GM12873 (cell line): Measurements from ENCODE around the gene PRSS1.

Experiments used
- TF ChIP-seq, protein P1 (sequence below): IDR thresholded peaks from 2 replicates; pipeline ENCODE4 v1.5.1; 2012; ENCODE audit warnings: low read depth, mild to moderate bottlenecking, moderate library complexity, low read length, control low read depth; ENCODE audit not compliant: insufficient read depth; ENCODE audit errors: missing control alignments

The PRSS1 gene

DNA sequence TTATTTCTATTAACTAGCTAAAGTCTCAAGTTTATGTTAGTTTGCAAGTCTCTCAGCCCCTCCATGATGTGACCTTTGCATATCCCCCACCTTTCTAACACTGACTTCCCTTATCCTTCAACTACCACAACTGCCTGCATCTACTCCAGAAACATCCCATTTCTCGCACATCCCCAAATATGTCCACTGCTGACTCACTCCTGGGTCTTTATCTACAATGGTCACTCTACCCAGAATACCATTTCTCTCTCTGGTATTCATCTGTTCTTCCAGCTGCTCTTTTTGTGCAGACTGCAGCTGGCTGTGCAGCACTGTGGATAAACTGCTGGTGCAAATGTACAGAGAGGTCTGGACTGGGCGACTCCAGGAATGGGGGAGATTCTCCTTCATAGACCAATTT is 32.7 kb upstream of the PRSS1 start:
- TF ChIP-seq, protein P1, sequence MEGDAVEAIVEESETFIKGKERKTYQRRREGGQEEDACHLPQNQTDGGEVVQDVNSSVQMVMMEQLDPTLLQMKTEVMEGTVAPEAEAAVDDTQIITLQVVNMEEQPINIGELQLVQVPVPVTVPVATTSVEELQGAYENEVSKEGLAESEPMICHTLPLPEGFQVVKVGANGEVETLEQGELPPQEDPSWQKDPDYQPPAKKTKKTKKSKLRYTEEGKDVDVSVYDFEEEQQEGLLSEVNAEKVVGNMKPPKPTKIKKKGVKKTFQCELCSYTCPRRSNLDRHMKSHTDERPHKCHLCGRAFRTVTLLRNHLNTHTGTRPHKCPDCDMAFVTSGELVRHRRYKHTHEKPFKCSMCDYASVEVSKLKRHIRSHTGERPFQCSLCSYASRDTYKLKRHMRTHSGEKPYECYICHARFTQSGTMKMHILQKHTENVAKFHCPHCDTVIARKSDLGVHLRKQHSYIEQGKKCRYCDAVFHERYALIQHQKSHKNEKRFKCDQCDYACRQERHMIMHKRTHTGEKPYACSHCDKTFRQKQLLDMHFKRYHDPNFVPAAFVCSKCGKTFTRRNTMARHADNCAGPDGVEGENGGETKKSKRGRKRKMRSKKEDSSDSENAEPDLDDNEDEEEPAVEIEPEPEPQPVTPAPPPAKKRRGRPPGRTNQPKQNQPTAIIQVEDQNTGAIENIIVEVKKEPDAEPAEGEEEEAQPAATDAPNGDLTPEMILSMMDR, result no peak

DNA sequence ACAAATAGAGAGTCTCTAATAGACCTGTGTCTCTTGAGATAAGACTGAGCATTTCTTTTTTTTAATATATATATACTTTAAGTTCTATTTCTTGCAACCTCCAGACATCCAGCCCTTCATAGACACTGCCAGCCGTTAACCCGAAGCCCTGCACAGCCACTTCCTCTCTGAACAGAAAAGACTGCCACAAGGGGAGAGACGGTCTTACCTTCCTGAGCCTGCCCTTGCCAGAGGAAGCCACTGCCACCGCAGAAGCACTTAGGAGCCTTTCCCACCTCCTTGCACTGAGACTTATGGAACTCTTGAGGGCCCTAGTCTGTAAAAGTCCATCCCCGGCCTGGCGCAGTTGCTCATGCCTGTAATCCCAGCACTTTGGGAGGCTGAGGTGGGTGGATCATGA is 31.8 kb upstream of the PRSS1 start:
- TF ChIP-seq, protein P1, result no peak

DNA sequence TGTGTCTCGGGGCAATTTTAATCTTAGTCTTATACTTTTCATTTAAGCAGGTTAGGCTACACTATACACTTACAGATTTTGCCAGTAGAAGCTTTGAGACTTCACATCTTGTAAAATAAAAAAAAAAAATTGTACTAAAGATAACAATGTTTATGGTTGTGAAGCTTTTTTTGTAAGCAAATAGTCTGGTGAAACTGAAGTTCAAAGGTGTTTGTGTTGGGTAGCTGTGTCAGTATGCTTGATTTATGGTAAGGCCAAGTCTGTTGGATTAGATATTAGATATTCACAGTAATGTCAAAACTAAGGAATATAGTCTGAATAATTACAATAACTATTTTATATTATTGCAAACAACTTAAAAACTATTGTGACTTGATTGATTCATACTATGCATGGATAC is 31.0 kb upstream of the PRSS1 start:
- TF ChIP-seq, protein P1, result no peak

DNA sequence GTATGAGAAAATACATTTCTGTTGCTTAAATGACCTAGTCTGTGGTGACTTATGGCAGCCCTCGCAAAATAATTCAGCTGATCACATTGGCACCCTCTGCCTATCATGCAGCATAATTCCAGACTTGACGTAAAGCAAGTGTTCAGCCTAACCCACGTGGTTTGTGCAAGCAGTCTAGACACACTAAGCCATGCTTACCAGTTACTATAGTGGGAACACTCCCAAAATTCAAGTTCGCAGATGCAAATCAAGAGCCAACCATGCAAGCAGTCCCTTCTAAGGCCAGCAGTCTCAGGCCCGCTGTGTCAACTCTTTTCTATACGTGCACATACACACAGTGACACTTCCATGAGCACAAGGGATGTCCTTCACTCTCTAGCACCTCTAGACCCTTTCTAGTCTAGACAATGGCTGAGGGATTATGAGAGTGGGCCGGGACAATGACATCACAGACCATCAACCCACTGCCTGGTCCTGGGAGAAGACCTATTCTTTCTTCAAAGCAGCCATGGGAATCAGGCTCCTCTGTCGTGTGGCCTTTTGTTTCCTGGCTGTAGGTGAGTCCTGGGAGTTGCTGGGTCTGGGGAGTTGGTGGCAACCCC is 29.0 kb upstream of the PRSS1 start:
- TF ChIP-seq, protein P1, result no peak

DNA sequence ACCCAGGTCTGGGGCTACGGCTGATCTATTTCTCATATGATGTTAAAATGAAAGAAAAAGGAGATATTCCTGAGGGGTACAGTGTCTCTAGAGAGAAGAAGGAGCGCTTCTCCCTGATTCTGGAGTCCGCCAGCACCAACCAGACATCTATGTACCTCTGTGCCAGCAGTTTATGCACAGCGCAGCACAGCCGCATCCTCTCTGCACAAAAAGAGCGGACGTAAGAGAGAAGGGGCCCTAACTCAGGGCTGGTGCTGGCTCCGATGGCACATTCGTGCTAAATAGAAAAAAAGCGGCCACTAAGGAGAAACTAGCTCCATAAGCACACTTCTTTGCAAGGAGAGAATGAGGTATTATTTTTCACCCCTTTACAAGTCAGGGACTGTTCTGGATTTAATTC is 28.3 kb upstream of the PRSS1 start:
- TF ChIP-seq, protein P1, result no peak

DNA sequence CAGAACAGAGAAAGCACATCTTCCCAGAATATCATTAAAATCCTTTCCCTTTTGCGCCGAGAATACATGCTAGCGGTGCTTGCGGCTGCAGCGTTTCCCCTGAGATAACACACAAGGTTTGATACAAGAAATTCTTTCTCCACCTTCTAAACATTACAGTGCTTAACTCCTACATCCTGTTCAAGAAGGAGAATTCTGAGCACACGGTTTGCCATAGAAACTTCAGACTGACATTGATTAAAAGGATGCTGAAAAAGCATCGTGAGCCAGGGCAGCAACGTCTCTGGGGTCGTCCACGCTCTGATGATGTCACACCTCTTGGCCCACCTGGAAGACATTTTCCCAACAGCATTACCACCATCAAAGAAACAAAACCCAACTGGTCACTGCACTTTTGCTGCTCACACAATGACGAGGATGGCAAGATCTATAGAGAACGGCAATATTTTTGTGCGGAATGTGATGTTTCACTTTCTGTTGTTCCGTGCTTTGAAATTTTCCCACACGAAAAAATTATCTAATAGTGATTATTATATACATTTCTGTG is 27.0 kb upstream of the PRSS1 start:
- TF ChIP-seq, protein P1, result no peak

DNA sequence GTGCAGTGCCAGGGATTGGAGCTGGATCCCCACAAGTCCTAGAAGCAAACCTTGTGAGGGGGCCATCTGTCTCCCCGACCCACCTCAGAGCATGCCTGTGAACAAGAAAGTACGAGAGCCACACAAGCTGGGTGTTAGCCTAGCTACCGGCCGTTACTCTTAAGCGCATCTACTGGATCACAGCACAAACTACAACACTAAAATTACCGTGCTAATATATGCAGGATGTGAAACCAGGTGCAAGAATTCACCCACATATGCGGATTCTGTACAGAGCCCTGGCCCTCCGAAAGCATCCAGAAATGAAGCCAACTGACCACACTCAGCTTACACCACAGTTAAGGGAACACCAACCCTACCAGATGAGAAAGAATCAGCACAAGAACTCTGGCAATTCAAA is 16.0 kb upstream of the PRSS1 start:
- TF ChIP-seq, protein P1, result no peak
